Suprapubic skin (tissue), 4 donors: ENCODE data around the gene C1orf21. TPM values are rescaled to one million over a fixed set of nuclear protein-coding genes. Genes with fewer than 3 reads are reported as not detected.

Experiments used
- DNase-seq, 2 donors: peaks; one replicate each; pipeline ENCODE4 v3.0.0-alpha.2; 2019; ENCODE audit warnings: low spot score in 2 of 2
- H3K27ac ChIP-seq: fragments of 200-600 bp; sonication (generic); one replicate; pipeline ENCODE4 v1.5.1; 2019
- H3K27me3 ChIP-seq: fragments of 200-600 bp; sonication (generic); one replicate; pipeline ENCODE4 v1.5.1; 2019
- H3K36me3 ChIP-seq: fragments of 200-600 bp; sonication (generic); one replicate; pipeline ENCODE4 v1.5.1; 2019
- H3K4me1 ChIP-seq: fragments of 200-600 bp; sonication (generic); one replicate; pipeline ENCODE4 v1.5.1; 2019
- H3K4me3 ChIP-seq: fragments of 200-600 bp; sonication (generic); one replicate; pipeline ENCODE4 v1.5.1; 2019; ENCODE audit warnings: mild to moderate bottlenecking
- H3K9me3 ChIP-seq: fragments of 200-600 bp; sonication (generic); one replicate; pipeline ENCODE4 v1.5.1; 2019
- EP300 ChIP-seq: sonication (generic); formaldehyde crosslinking; IDR thresholded peaks from one replicate; pipeline ENCODE4 v1.6.1; 2017; ENCODE audit warnings: antibody characterized with exemption
- POLR2A ChIP-seq, 2 donors: fragments of 450-650 bp; IDR thresholded peaks; one replicate each; pipeline ENCODE4 v1.6.1; 2017; ENCODE audit warnings: antibody characterized with exemption in 2 of 2, mild to moderate bottlenecking in 2 of 2, moderate library complexity in 2 of 2
- POLR2AphosphoS5 ChIP-seq, 3 donors: sonication (generic); formaldehyde crosslinking; IDR thresholded peaks; one replicate each; pipeline ENCODE4 v1.6.1; 2017; ENCODE audit warnings: antibody characterized with exemption in 3 of 3
- WGBS: methylation state at CpG from one replicate; pipeline ENCODE4 v1.1.5; 2018; 5-methylcytosine and 5-hydroxymethylcytosine counted together
- total RNA-seq, 4 donors: library from RNA; depleted of rRNA; stranded (reverse); fragments of >200 nt; gene quantifications; one replicate each; pipeline ENCODE4 v1.1.0, GENCODE V29; 2016
- TF ChIP-seq, protein P1 (sequence below), 2 donors: fragments of 200-600 bp in 1 of 2; fragments of 450-650 bp in 1 of 2; sonication (generic) in 1 of 2; IDR thresholded peaks; one replicate each; pipeline ENCODE4 v1.5.1; 2016 to 2019; ENCODE audit warnings: antibody characterized with exemption in 2 of 2, mild to moderate bottlenecking in 1 of 2, moderate library complexity in 1 of 2

Gene C1orf21
- total RNA-seq, 4 donors from 2014 or later: 73.0 to 95.7 (median 79.2) TPM

DNA sequence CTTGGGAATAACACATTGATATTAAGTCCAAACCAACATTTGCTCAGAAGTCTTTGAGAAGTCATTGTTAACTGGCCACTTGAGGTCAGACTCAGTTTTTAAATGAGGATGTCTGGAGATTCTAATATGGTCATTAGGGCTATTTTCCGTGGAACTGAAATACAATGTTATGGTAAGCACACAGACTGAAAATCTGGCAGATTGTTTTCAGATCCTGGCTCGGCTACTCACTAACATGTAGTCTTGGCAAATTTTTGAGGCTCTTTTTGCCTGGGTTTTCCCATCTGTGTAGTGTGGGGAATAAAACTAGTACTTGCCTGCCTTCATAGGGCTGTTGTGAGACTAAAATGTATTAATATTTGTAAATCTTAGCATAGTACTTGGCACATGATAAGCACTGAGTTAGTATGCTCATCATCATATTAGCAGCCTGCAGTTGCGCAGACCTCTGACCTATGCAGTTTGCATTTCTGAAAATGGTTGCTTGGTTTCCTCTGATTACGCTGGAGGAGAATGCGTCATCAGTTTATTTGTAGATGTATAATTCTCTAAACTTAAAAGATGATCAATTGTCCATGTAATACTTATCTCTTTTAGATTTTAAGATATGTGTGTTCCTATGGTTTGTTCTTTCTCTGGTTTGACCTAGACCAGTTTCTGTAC, 100.8 kb downstream of the C1orf21 start:
- Histone ChIP-seq H3K4me1 (peaks cover 72% of the 10 kb centered on the region), H3K27ac (no peak overlapping the region), H3K4me3 (no peak overlapping the region), H3K9me3 (no peaks in the 10 kb centered on the region), H3K27me3 (no peaks in the 10 kb centered on the region), H3K36me3 (no peaks in the 10 kb centered on the region)
- no peak for DNase-seq
- no peak for TF ChIP-seq POLR2A (IDR thresholded peaks at IDR 0.05)
- no peak for TF ChIP-seq EP300
- TF ChIP-seq, protein P1, sequence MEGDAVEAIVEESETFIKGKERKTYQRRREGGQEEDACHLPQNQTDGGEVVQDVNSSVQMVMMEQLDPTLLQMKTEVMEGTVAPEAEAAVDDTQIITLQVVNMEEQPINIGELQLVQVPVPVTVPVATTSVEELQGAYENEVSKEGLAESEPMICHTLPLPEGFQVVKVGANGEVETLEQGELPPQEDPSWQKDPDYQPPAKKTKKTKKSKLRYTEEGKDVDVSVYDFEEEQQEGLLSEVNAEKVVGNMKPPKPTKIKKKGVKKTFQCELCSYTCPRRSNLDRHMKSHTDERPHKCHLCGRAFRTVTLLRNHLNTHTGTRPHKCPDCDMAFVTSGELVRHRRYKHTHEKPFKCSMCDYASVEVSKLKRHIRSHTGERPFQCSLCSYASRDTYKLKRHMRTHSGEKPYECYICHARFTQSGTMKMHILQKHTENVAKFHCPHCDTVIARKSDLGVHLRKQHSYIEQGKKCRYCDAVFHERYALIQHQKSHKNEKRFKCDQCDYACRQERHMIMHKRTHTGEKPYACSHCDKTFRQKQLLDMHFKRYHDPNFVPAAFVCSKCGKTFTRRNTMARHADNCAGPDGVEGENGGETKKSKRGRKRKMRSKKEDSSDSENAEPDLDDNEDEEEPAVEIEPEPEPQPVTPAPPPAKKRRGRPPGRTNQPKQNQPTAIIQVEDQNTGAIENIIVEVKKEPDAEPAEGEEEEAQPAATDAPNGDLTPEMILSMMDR (IDR thresholded peaks at IDR 0.05): no peak
- no peak for TF ChIP-seq POLR2AphosphoS5 (IDR thresholded peaks at IDR 0.05)
- WGBS: 75% methylated on average over 5 of the region's 5 CpGs

DNA sequence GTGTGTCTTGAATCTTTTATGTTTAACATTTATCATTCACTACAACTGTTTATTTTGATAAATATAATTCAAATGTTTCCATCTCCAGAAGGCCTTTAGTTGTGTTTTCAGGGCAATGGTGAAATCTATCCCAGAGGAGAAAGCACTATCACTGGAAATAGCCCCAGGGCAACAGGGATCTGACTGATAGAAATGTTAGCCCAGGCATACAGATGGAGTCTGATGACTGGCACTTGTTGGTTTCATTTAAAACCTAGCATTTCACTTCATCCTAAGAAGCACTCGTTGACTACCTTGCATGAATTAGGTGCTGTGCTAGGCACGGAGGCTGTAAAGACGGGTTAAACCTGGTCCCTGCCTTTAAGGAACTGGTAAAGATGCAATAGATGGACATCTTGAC, 103.1 kb downstream of the C1orf21 start:
- DNase-seq: no peak
- Histone ChIP-seq H3K36me3 (no peaks in the 10 kb centered on the region), H3K4me3 (no peak overlapping the region), H3K27ac (no peak overlapping the region), H3K4me1 (peaks cover 63% of the 10 kb centered on the region), H3K9me3 (no peaks in the 10 kb centered on the region), H3K27me3 (no peaks in the 10 kb centered on the region)
- TF ChIP-seq EP300 (no peak), POLR2AphosphoS5 (IDR thresholded peaks at IDR 0.05) (no peak), POLR2A (IDR thresholded peaks at IDR 0.05) (no peak)
- TF ChIP-seq, protein P1 (IDR thresholded peaks at IDR 0.05): no peak
- WGBS: 94% methylated on average over 3 of the region's 3 CpGs

DNA sequence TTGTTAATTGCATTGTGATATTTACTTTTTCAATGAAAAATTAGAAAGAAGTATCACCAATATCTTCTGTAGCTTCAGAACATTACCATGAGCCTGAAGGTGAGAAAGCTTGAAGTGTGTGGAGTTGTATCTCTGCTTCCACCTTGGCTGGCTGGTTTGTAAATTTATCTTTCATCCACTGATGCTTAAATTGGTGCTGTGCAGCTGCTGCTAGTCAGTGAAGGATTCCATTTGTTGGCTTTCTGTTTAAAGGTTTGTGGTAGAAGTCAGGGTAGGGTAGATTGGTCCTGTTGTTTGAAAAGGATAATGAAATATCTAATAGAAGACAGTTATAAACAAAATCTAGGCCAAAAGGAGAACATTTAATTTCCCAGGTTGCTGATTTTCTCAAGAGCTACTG, 105.7 kb downstream of the C1orf21 start:
- H3K4me1 ChIP-seq: peaks cover 43% of the 10 kb centered on the region
- H3K9me3 ChIP-seq: no peaks in the 10 kb centered on the region
- no peak overlapping the region for H3K4me3 ChIP-seq
- H3K27me3 ChIP-seq: no peaks in the 10 kb centered on the region
- DNase-seq: no peak
- no peaks in the 10 kb centered on the region for H3K36me3 ChIP-seq
- TF ChIP-seq, protein P1 (IDR thresholded peaks at IDR 0.05): no peak
- TF ChIP-seq POLR2AphosphoS5 (IDR thresholded peaks at IDR 0.05) (no peak), POLR2A (IDR thresholded peaks at IDR 0.05) (no peak), EP300 (no peak)
- peak overlapping the region; percentile 80 for H3K27ac ChIP-seq

DNA sequence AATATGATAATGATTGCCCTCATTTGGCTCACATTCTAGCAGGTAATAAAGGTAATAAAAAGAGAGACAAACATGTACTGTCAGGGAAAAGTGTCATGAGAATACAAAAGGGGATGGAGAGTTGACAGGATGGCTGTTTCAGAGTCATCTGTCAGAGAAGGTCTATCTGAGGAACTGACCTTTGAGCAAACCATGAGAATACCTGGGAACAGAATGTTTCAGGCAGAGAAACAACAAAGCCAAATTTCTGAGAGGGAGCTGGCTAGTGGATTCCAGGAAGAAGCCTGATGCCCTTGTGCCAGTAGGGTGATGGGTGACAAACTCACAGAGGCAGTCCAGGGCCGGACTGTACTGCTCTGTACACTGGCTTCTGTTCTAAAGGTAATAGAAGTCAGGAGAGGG, 107.2 kb downstream of the C1orf21 start:
- no peaks in the 10 kb centered on the region for H3K36me3 ChIP-seq
- H3K9me3 ChIP-seq: no peaks in the 10 kb centered on the region
- no peak overlapping the region for H3K27ac ChIP-seq
- 60% methylated on average over 1 of the region's 1 CpG for WGBS
- peaks cover 46% of the 10 kb centered on the region for H3K4me1 ChIP-seq
- DNase-seq: no peak
- TF ChIP-seq, protein P1 (IDR thresholded peaks at IDR 0.05): no peak
- TF ChIP-seq POLR2AphosphoS5 (IDR thresholded peaks at IDR 0.05) (no peak), EP300 (no peak), POLR2A (IDR thresholded peaks at IDR 0.05) (no peak)
- H3K27me3 ChIP-seq: no peaks in the 10 kb centered on the region
- H3K4me3 ChIP-seq: no peak overlapping the region

- peaks cover 43% of the 10 kb centered on the region for H3K4me1 ChIP-seq
- no peak overlapping the region for H3K27ac ChIP-seq
- 93% methylated on average over 4 of the region's 4 CpGs for WGBS
- H3K4me3 ChIP-seq: no peak overlapping the region
- no peak for DNase-seq
- no peak for TF ChIP-seq EP300
- TF ChIP-seq, protein P1 (IDR thresholded peaks at IDR 0.05): no peak
- no peak for TF ChIP-seq POLR2AphosphoS5 (IDR thresholded peaks at IDR 0.05)
- TF ChIP-seq POLR2A (IDR thresholded peaks at IDR 0.05): no peak
- no peaks in the 10 kb centered on the region for H3K36me3 ChIP-seq
- H3K27me3 ChIP-seq: no peaks in the 10 kb centered on the region
- no peaks in the 10 kb centered on the region for H3K9me3 ChIP-seq
Measured at GRCh38 chr1:184494929-184495328, 108.1 kb downstream of the C1orf21 start.
